Airway epithelial cell (primary cell): ENCODE measurements around the gene DUSP10. TPM values are rescaled to one million over a fixed set of nuclear protein-coding genes. Genes with fewer than 3 reads are reported as not detected.

Experiments used
- total RNA-seq: library from RNA; depleted of rRNA; stranded (reverse); fragments of >200 nt; gene quantifications from 2 replicates; pipeline ENCODE4 v1.2.3, GENCODE V29; 2015

Gene DUSP10
- 8.8 and 13.5 TPM in 2 replicates for total RNA-seq

GRCh38 chr1:221741703-221742554, at the start of gene DUSP10:
Gene DUSP10 (minus strand): TSS chr1:221742089. CDS start chr1:221739744, 2,345 bp downstream.

